DOHH2 (cell line): ENCODE results near the gene MTF1.

Experiments
- CTCF ChIP-seq: fragments of 200-600 bp; sonication (generic); IDR thresholded peaks from one replicate; pipeline ENCODE4 v1.5.1; 2014; ENCODE audit warnings: antibody characterized with exemption, mild to moderate bottlenecking, low read depth, low read length; ENCODE audit not compliant: poor library complexity, severe bottlenecking
- EZH2phosphoT487 ChIP-seq: fragments of 200-600 bp; sonication (generic); IDR thresholded peaks from 2 replicates; pipeline ENCODE4 v1.6.1; 2017; ENCODE audit warnings: borderline replicate concordance, mild to moderate bottlenecking, antibody characterized with exemption, low read length, moderate library complexity, mixed read lengths

- TF ChIP-seq CTCF (no peak), EZH2phosphoT487 (no peak)
These were observed 51.6 kb downstream of the MTF1 start, which contains the start of the genes C1orf122 and YRDC for GRCh38 chr1:37807555-37808368.
